ENCODE results near the gene KIF3B. TPM values are rescaled to one million over a fixed set of nuclear protein-coding genes. Genes with fewer than 3 reads are reported as not detected.

Gene KIF3B
- total RNA-seq, 4 donors from 2014 or later, result 4.8 to 8.7 (median 6.4) TPM

DNA sequence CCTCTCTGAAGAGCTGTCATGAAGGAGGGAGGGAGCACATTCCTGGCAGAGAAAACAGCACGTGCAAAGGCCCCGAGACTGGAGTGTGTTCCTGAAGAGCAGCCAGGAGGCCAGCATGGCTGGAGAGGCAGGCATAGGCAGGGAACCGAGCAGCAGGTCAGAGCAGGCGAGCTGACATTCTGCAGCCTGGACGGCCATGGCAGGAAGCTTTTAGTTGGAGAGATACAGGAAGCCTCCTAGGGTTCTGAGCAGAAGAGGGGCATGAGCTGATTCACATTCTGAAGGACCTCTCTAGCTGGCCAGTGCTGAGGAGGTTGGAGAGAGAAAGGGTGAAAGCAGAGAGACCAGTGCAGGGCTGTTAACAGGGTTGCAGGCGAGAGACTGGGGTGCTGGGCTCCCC lies 40.0 kb upstream of the KIF3B start:
- Histone ChIP-seq H3K9me3 (no peaks in the 10 kb centered on the region), H3K27ac (no peak overlapping the region), H3K36me3 (peaks cover 0 to 42% of the 10 kb centered on the region in 2 donors), H3K4me3 (no peak overlapping the region), H3K4me1 (no peaks in the 10 kb centered on the region), H3K27me3 (no peaks in the 10 kb centered on the region)
- DNase-seq (no peak), ATAC-seq (no peak)
- no peak for TF ChIP-seq POLR2A (IDR thresholded peaks at IDR 0.05)
- TF ChIP-seq, protein P1, sequence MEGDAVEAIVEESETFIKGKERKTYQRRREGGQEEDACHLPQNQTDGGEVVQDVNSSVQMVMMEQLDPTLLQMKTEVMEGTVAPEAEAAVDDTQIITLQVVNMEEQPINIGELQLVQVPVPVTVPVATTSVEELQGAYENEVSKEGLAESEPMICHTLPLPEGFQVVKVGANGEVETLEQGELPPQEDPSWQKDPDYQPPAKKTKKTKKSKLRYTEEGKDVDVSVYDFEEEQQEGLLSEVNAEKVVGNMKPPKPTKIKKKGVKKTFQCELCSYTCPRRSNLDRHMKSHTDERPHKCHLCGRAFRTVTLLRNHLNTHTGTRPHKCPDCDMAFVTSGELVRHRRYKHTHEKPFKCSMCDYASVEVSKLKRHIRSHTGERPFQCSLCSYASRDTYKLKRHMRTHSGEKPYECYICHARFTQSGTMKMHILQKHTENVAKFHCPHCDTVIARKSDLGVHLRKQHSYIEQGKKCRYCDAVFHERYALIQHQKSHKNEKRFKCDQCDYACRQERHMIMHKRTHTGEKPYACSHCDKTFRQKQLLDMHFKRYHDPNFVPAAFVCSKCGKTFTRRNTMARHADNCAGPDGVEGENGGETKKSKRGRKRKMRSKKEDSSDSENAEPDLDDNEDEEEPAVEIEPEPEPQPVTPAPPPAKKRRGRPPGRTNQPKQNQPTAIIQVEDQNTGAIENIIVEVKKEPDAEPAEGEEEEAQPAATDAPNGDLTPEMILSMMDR (IDR thresholded peaks at IDR 0.05 in 4 of 5, conservative IDR thresholded peaks at IDR 0.05 in 1 of 5), result no peak
- intact Hi-C loops (cut with DNase I; ENCODE audit: low total_unique reads) (no loop called here), in situ Hi-C loops (cut with MboI; ENCODE audit: low sequenced_read_pairs in 4 of 4) (no loop called here)

DNA sequence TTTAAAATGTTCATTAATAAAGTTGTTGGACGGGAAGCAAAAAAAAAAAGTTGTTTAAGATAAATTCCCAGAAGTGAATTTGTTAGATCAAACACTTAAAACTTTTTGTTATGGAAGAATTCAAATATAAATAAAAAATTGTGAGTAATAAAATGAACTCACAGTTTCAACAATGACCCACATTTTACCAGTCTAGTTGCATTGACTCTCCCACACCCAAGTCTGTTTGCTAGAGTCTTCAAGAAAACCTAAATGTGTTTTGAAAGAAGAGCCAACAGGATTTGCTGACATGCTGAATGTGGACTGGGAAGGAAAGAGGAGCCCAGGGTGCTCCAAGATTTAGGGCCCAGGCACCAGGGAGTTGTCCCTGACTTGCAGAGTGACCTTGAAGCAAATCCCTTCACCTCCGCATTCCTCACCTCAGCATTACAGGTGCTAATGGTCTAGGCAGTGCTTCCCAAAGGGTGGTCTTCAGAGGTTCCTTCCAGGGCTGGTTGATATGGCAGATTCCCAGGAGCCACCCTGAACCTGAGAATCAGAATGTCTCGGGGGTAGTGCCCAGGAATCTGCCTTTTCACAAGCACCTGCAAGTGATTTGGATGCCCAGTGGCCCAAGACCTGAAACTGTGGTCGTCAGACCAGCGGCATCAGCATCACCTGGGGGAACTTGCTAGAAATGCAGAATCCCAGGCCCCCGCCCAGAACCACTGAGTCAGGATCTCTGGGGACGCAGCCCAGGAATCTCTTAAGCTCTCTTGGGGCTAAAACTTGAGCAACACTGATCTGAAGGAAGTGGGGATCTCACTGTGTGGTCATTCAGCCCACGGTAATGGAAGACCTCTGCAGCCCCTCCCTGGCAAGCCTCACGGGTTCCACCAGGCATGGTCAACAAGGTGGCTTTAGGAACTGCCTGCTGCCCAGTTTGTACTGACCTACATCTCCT lies 38.7 kb upstream of the KIF3B start:
- peaks cover 0 to 29% of the 10 kb centered on the region in 2 donors for H3K36me3 ChIP-seq
- TF ChIP-seq, protein P1 (IDR thresholded peaks at IDR 0.05 in 4 of 5, conservative IDR thresholded peaks at IDR 0.05 in 1 of 5), result no peak
- TF ChIP-seq POLR2A (IDR thresholded peaks at IDR 0.05), result no peak
- ATAC-seq, result no peak
- no peaks in the 10 kb centered on the region for H3K4me1 ChIP-seq
- in situ Hi-C loops (cut with MboI; ENCODE audit: low sequenced_read_pairs in 4 of 4), result no loop called here
- H3K27ac ChIP-seq, result no peak overlapping the region
- no peaks in the 10 kb centered on the region for H3K27me3 ChIP-seq
- no peak overlapping the region for H3K4me3 ChIP-seq
- intact Hi-C loops (cut with DNase I; ENCODE audit: low total_unique reads), result no loop called here
- no peak for DNase-seq
- no peaks in the 10 kb centered on the region for H3K9me3 ChIP-seq

DNA sequence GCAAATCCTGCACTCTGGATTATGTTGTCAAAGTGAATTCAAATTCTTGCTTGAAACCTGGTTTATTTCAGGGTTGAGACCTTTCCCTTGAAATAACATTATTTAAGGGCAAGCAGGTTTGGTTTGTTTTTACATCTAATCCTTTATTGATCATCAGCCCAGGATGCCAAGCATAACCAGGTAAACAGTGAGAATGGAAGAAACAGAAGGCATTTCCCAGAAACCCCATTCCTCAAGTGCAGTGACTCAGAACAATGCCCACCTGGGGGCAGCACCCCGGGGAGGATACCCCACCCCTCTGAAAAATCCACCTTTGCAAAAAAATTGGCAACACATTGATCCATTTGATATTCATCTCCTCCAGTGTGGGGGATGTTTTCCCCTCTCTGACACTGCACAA lies 37.2 kb upstream of the KIF3B start:
- ATAC-seq (no peak), DNase-seq (no peak)
- H3K27ac ChIP-seq, result no peak overlapping the region
- intact Hi-C loops (cut with DNase I; ENCODE audit: low total_unique reads), result no loop called here
- in situ Hi-C loops (cut with MboI; ENCODE audit: low sequenced_read_pairs in 4 of 4), result no loop called here
- H3K4me3 ChIP-seq, result no peak overlapping the region
- H3K4me1 ChIP-seq, result no peaks in the 10 kb centered on the region
- H3K9me3 ChIP-seq, result no peaks in the 10 kb centered on the region
- no peaks in the 10 kb centered on the region for H3K27me3 ChIP-seq
- H3K36me3 ChIP-seq, result peaks cover 0 to 15% of the 10 kb centered on the region in 2 donors
- TF ChIP-seq POLR2A (IDR thresholded peaks at IDR 0.05), result no peak
- TF ChIP-seq, protein P1 (IDR thresholded peaks at IDR 0.05 in 4 of 5, conservative IDR thresholded peaks at IDR 0.05 in 1 of 5), result no peak

DNA sequence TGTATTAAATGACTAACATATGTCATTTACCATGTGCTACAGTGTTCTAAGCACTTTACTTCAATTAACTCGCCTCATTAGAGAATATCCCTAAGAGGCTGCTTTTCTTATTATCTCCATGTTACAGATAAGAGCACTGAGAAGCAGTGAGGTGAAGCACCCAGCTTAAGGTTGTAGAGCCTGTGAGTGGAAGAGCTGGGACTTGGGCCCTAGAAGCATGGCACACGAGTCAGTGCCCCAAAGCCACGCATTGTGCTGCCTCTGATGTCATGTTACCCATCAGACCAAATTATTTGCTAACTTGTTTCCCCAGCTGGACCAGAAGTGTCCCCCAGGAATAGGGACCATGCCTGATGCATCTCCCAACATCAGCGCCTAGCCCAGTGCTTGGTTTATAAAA lies 35.6 kb upstream of the KIF3B start:
- Histone ChIP-seq H3K4me3 (no peak overlapping the region), H3K27me3 (no peaks in the 10 kb centered on the region), H3K4me1 (no peaks in the 10 kb centered on the region), H3K36me3 (peaks cover 0 to 4% of the 10 kb centered on the region in 2 donors), H3K27ac (no peak overlapping the region), H3K9me3 (no peaks in the 10 kb centered on the region)
- no peak for ATAC-seq
- intact Hi-C loops (cut with DNase I; ENCODE audit: low total_unique reads), result no loop called here
- no peak for DNase-seq
- in situ Hi-C loops (cut with MboI; ENCODE audit: low sequenced_read_pairs in 4 of 4), result no loop called here
- TF ChIP-seq, protein P1 (IDR thresholded peaks at IDR 0.05 in 4 of 5, conservative IDR thresholded peaks at IDR 0.05 in 1 of 5), result no peak
- TF ChIP-seq POLR2A (IDR thresholded peaks at IDR 0.05), result no peak
